Erythroblast (primary cell): ENCODE measurements around the gene ASIC5.

Experiments used
- GATA1 ChIP-seq: IDR thresholded peaks from 2 replicates; pipeline ENCODE4 v1.6.1; 2011; ENCODE audit warnings: low read depth, mild to moderate bottlenecking, control low read depth, low read length, moderate library complexity
- POLR2A ChIP-seq: IDR thresholded peaks from 2 replicates; pipeline ENCODE4 v1.6.1; 2011; ENCODE audit warnings: mild to moderate bottlenecking, low read length

- TF ChIP-seq POLR2A (no peak), GATA1 (no peak)
Observed at GRCh38 chr4:155854582-155855226, 11.4 kb downstream of the ASIC5 start.
